Measurements from ENCODE around the gene ANKRD33. TPM values are rescaled to one million over a fixed set of nuclear protein-coding genes. Genes with fewer than 3 reads are reported as not detected.

ANKRD33 gene
- total and polyA plus RNA-seq, 8 donors: not detected

- Histone ChIP-seq H3K4me1 (no peaks in the 10 kb centered on the region), H3K9me3 (no peaks in the 10 kb centered on the region), H3K4me3 (no peak overlapping the region), H3K27me3 (no peaks in the 10 kb centered on the region), H3K27ac (no peak overlapping the region), H3K36me3 (peaks cover 0 to 4% (median 0%) of the 10 kb centered on the region in 3 donors)
- FAIRE-seq (no peak), ATAC-seq (no peak), DNase-seq (peak in 3 of 6 donors; percentile 13 to 57 (median 44))
- TF ChIP-seq CTCF (IDR thresholded peaks at IDR 0.05): no peak
- WGBS, 2 donors: 83 to 86% methylated on average over 17 of the region's 17 CpGs
- intact Hi-C loops (cut with DNase I): no loop called here
Observed at GRCh38 chr12:51914034-51914923, 26.4 kb downstream of the ANKRD33 start.

- Histone ChIP-seq H3K27me3 (no peaks in the 10 kb centered on the region), H3K4me1 (no peaks in the 10 kb centered on the region), H3K27ac (no peak overlapping the region), H3K9me3 (no peaks in the 10 kb centered on the region), H3K4me3 (no peak overlapping the region), H3K36me3 (peaks cover 0 to 4% (median 0%) of the 10 kb centered on the region in 3 donors)
- no peak for TF ChIP-seq CTCF (IDR thresholded peaks at IDR 0.05)
- ATAC-seq (no peak), DNase-seq (peak in 1 of 6 donors; percentile 52), FAIRE-seq (no peak)
- intact Hi-C loops (cut with DNase I): no loop called here
- WGBS, 2 donors: 79 to 87% methylated on average over 28 of the region's 28 CpGs
Observed at GRCh38 chr12:51915003-51915625, 27.2 kb downstream of the ANKRD33 start.

DNA sequence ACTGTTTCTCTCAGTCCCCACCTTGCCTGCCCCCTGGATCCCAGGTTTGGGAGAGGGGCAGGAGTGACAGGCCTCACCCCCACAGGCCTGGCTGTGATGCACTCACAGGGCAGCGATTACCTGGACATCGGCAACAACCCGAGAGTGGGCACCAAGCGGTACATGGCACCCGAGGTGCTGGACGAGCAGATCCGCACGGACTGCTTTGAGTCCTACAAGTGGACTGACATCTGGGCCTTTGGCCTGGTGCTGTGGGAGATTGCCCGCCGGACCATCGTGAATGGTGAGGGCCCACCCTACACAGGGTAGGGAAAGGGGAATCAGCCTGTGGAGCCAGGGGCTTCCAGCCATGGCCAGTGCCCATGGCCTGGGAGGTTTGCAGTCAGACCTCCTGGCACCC lies 28.0 kb downstream of the ANKRD33 start:
- Histone ChIP-seq H3K9me3 (no peaks in the 10 kb centered on the region), H3K27ac (no peak overlapping the region), H3K36me3 (peaks cover 0 to 4% (median 0%) of the 10 kb centered on the region in 3 donors), H3K27me3 (no peaks in the 10 kb centered on the region), H3K4me3 (no peak overlapping the region), H3K4me1 (no peaks in the 10 kb centered on the region)
- ATAC-seq (no peak), FAIRE-seq (no peak), DNase-seq (no peak)
- TF ChIP-seq CTCF (IDR thresholded peaks at IDR 0.05): no peak
- WGBS, 2 donors: 93 to 95% methylated on average over 11 of the region's 11 CpGs
- intact Hi-C loops (cut with DNase I): no loop called here

DNA sequence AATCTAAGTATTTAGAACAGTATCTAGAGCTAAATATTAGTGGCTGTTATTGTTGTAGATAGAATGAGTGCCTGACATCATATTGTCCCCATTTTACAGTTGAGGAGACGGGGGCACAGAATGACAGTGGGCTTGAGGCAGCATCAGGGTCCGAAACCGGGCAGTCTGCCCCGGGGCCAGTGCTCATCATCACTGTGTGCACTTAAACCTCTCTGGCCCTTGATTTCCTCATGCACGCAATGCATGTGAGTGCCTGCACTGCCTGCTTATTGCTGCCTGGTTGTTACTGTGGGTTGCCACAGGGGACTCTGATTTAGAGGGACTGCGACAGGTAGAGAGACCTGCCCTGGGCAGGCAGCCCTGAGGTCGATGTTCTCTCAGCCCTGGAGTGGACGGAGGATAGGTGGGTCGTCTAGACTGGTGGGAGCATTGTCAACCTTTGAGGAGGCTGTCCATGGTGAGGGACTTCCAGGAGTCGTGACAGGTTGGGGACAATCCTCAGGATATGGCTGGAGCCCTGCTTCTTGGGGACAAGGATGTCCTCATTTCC lies 29.2 kb downstream of the ANKRD33 start:
- 87 to 92% methylated on average over 10 of the region's 10 CpGs for WGBS, 2 donors
- Histone ChIP-seq H3K4me1 (no peaks in the 10 kb centered on the region), H3K4me3 (no peak overlapping the region), H3K36me3 (peaks cover 0 to 4% (median 0%) of the 10 kb centered on the region in 3 donors), H3K27ac (no peak overlapping the region), H3K9me3 (no peaks in the 10 kb centered on the region), H3K27me3 (no peaks in the 10 kb centered on the region)
- FAIRE-seq: no peak
- no peak for DNase-seq
- intact Hi-C loops (cut with DNase I): no loop called here
- ATAC-seq: no peak
- no peak for TF ChIP-seq CTCF (IDR thresholded peaks at IDR 0.05)

Data from pancreas (tissue), 10 donors.